GM19455 (cell line): ENCODE results near the gene TMEM187.
A peak's percentile ranks its signal among the peaks of the same experiment; 100 is the strongest.

Experiments used
- ATAC-seq: cut with Tn5 transposase; IDR thresholded peaks from one replicate; pipeline ENCODE4 v1.9.1; 2021; ENCODE audit not compliant: unreplicated experiment

Gene TMEM187

DNA sequence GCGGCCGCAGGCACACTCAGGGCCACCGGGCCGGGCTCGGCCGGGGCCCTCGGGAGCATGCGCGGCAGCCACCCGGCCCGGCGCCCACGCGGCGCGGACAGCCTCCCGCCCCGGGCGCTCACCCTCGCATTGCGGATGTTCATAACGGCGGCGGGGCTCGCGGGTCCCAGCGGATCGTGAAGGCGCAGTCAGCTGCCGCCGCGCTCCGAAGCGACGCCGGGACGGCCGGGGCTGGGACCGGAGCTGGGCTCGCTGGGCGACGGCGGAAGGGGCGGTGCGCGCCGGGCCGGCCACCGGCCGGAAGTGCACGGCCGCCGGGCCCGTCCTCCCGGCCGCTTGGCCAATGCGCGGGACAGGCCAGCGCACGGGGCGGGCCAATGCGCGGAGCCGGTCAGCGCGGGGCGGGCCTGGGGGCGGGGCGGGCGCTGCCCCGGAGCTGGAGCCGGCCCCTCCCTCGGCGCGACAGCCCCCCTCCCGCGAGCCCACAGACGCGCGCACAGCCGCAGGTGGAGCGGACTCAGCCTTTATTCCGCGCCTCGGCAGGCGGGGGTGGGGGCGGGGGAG is 37.7 kb upstream of the TMEM187 start, which contains the start of gene NAA10:
Gene NAA10 (minus strand): TSS at position 276 of the 564 bp plus-strand sequence. CDS start 133 bp downstream, at position 143.
- peak; percentile 68 for ATAC-seq

DNA sequence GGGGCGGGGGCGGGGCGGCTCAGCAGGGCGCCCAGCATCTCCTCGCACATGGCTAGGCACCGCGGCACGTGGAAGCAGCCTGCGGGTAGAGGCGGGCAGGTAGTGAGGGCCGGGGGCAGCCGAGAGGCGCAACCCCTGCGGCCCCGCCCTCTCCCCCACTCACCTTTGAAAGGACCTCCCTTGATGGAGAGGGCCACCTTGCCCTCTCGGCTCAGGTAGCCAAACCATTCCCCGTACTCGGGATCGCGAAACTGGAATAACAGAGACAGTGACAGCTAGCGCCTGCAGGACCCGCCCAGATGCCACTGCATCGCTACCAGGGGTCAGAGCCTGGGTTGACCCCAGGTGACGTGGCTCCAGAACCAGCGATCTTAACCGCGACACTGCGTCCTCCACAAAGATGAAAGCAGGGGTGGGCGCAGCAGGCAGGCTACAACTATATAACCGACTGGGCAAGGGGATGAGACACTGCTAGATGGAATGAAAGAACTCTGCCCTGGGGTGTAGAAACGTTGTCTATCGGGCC is 37.2 kb upstream of the TMEM187 start:
- ATAC-seq = peak; percentile 37

DNA sequence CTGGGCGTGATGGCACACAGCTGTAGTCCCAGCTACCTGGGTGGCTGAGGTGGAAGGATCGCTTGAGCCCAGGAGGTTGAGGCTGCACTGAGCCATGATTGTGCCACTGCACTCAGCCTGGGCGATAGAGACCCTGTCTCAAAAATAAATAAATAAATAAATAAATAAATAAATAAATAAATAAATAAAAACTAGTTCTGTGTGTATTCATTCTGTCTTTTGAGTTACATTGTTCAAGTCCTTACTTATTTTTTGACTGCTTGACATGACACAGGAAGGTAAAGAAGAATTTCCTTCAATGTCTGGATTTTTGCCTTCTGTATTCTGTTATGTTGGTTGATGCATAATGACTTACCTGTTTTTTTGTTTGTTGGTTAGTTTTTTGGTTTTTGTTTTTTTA is 35.5 kb upstream of the TMEM187 start:
- no peak for ATAC-seq

DNA sequence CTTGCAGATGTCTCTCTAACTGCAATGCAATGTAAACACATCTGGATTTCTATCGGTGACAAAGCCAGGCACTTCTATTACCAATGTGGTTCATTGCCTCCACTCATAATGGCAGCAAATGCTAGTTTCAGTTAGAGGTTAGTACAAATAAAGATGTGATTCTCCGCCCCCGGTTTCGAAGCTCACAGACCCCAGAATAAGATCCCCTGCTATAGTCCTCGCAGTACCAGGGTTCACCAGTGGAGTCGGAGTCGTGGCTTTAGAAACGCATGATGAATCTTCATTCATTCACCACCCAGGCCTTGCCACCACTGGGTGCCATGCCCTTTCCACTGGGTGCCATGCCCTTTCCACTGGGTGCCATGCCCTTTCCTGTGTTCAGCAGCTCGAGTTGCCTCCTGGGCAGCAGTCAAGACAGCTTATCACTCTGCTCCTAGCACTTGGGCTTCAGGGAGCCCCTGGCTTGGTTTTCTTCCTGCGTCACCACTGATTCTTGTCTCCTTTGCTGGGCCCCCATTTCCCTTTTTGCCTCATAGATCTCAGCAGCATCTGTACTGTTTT is 34.2 kb upstream of the TMEM187 start:
- ATAC-seq = no peak

DNA sequence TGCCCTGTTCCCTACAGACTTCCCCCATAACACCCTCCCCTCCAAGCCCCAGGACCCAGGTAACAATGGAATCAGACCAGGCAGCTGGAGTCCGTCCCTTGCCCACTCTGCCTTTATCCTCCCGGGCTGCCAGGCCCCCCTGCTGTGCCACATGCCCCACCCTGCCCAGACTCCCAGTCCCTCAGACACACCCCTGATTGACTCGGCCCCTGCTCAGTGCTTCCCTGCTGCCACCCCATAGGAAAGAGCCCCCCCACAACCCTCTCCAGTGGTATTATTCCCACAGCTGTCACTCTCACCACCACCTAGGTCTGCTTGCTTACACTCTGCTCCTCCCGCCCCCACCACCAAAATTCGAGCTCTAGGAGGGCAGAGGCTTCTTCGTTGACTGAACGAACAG is 33.0 kb upstream of the TMEM187 start:
- no peak for ATAC-seq

DNA sequence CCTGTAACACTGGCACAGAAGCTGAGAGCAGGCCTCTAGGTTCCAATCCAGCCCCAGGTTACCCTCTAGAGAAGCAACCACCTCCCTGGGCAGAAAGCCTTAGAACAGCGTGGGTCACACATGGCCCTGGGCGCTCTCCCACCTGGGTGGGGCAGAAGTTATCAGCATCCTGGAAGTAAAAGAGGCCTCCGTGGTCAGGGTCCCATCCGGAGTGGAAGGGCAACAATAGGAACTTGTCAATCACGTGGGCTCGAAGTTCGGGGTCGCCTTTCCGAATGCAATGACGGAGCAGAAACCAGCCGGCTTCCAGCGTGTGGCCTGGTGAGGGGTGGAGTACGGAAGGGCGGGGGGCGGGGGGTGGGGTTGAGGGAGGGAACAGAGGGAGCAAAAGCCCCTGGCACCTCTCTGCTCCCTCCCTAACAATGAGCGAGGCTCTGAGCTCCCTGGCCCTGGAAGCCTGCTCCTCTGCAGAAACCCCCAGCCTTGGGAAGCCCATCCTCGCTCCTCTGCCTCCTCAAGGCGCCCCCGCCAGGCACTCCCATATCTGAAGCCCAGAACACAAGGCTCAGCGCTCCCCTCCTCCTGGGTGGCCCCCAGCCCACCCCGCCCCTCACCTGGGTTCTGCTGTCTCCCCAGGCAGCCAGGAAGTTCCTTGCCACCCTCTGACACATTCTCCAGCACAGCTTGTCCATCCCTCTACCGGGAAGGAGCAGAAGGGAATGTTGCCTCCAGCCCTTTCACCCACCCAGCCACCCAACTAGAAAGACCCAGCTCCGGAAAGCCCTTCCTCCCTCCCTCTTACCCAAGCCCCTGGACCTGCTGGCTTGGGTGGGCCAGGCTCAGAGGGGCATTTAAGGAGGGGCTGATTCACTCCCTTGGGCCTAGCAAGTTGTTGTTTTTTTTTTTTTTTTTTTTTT is 31.0 kb upstream of the TMEM187 start:
- no peak for ATAC-seq

DNA sequence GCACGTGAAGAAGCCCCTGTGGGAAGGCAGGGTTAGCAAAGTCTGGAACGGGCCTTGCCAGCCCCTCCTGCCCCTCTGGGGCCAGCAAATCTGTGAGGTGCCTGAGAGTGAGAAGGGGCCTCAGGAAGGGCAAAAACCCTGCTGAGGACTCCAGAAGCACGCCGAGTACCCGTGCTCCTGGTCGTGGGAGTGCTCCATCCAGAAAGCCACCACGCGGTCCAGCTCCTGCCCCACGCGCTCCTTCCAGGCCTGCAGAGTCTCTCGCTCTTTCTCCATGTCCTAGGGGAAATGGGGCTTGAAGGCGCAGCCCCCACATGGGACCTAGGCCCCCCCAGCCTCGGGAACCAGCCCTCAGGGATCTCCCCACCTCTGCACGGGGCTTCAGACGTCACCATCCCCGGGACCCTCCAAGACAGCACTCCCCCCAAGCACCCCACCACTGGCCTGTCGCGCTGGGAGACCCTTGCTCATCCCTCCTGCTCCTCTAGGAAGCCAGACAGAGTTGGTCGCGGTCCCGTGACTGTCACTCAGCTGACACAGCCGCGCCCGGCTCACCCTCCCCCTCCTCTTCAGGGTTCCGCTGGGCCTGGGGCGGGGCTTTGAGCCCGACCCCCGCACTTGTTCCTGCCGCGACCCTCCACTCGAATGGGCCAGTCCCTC is 28.3 kb upstream of the TMEM187 start, which contains the start of gene RENBP:
Gene RENBP (minus strand): TSS at position 504 of the 660 bp plus-strand sequence. CDS start 33 bp downstream, at position 471.
- no peak for ATAC-seq

DNA sequence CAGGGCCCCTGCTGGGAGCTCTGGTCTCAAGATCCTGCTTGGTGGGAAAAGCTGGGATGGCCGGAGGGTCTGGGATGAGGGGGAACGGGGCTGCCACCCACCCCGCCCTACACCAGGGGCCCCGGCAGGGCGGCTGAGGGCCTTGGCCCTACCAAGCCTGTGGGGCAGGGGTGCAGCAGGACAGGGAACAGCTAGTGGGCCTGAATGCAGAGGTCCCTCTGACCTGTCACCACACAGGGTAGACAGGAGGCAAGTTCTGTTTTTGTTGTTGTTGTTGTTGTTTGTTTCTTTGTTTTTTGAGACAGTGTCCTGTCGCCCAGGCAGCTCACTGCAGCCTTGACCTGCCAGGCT is 27.8 kb upstream of the TMEM187 start:
- ATAC-seq = no peak

DNA sequence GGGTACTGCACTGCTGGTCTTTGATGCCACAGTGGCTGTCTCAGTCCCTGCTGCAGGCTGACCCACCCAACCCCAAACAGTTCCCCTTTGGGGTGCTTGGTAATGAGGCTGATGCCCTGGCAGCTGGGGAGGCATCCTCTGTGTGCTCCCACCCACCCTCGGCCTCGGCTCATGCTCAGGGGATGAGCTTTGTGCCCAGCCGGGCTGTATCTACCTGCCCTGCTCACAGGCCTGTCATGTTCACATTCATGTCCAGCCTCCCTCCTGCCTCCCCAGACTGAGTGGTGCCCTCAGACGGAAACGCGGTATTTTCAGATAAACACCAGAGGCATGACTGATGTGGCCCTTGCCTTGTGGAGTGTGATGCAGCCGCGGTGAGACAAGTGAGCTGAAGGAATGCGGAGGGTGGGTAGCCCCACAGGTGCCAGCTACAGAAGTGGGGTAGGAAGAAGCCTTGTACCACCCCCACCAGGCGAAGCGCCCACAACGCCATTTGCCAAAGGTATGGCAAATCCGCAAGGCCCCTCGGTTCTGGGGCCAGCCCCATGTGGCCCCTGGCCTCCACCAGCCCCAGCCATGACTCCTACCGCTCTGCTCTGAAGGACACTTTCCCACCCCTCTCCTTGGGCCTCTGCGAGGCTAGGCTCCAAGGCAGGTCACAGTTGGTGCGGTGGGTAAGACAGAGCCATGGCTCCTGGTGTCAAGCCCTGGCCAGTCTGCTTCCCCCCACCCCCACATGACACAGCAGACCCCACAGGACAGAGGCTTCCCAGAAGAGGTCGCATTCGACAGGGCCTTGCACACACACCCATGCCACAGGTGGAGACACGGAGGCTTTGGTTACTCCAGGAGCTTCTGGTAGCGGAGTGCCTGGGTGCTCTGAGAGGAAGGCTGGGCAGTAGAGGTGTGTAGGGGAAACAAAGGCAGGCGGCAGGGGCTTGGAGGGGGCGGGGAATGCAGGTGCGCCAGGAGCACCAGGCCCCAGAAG is 26.3 kb upstream of the TMEM187 start:
- ATAC-seq = no peak

DNA sequence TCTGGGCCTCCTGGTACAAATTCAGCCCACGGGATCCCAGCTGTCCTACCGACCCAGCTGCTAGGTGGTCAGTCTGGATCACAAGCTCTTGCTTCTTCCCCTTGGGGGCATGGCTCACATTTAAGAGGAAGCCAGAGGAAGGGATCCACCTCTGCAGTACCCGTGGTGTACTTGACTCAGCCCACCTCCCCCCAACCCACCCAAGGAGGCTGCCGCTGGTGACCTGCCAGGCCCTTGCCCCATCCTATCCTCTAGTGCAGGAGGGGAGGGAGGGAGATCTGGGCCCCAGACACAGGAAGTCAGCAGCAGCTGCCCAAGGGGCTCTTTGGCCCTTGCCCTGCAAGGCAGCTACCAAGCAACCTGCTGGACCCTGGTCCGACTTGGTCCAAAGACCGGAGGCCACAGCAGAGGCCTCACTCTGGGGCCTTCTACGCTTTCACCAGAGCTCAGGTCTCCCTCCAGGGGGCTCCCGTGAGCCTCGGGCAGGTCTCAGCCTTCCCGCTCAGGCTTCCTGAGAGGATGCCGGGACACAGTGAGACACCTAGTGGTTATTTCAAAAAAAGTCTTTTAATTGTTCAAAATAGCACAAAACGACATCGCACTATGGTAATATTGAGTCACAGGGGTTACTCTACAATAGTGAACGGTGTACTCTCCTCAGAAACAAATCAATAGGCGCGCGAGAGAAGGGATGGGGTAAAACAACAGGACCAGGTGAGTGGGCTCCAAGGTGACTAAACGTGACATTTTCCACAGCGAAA is 25.4 kb upstream of the TMEM187 start:
- ATAC-seq = no peak

DNA sequence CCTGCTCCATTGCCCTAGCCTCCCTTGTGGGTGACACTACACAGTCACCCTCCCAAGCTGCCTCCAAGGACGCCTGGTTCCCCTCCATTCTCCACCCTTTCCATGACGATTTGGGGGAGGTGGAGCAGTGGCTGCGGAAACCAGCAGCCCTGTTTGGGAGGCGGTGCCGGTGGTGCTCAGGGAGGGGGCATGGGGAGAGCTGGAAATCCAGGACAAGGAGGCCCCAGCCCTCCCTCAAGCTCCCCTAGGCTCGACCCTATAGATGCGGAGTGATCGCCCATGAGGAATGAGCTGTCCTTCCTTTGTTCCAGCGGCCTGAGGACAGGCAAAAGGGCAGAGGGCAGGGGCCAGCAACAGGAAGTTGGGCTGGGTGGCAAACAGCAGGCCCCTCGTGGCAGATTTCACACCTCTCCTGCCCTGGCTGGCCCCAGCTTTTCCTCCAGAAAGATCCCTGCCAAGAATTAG is 24.5 kb upstream of the TMEM187 start:
- no peak for ATAC-seq

DNA sequence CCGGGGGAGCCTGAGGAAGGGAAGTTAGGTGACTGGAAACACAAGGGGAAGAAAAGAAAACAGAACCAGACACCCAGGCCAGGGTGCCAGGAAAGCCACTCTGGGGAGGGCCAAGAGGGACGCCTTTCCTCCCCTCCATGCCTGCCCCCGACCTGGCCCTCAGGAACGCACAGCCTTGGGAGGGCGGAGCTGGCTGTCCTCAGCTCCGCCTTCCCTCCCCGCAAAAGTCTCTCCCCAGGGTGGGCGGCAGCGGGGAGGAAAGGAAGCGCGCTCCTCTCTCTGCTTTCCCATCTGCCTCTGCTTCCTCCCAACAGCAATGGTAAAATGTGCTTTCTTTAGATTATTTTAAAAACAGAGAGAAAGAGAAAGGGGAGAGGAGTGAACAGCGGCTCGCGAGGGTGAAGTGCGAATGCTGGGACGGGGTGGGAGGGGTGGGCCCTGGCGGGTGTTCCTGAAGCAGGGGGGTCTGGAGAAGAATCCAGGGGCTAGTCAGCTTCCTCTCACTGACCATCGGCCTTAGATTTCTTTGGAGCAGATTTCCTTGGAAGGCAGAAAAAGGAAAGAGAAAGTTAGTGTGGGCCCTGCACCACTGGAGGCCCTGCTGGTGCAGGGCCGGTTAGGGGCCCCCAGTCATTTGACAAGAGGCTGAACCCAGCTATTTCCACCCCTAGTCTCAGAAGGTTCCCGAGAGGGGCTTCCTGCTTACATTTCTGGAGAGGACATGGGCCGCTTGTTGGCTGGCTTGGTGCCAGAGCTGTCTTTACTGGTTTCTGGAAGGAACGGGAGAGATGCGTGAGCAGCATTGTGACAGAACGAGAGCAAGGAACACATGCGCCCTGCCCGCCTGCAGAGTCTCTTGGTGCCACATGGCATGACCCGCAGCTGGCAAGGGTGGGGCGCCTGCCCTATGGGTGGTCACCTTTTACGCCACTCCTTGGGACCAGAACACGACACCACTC is 23.4 kb upstream of the TMEM187 start:
- no peak for ATAC-seq

DNA sequence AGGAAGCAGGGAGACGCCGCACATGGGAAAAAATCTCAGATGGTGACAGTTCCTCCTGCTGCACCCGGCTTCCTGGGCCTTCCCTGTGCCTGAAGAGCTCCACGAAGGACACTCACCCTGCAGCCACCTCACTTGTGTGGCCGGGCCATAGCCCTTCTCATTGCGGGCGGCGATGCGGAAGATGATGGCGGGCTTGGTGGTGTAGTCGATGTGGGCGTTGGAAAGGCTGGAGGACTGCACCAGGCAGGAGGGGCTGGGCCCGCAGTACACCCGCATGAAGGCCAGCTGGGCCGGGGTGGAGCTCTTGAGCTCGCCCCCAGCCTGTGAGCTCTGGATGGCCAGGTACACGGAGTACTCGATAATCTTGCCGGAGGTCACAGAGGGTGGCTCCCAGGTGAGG is 22.4 kb upstream of the TMEM187 start:
- ATAC-seq = no peak

DNA sequence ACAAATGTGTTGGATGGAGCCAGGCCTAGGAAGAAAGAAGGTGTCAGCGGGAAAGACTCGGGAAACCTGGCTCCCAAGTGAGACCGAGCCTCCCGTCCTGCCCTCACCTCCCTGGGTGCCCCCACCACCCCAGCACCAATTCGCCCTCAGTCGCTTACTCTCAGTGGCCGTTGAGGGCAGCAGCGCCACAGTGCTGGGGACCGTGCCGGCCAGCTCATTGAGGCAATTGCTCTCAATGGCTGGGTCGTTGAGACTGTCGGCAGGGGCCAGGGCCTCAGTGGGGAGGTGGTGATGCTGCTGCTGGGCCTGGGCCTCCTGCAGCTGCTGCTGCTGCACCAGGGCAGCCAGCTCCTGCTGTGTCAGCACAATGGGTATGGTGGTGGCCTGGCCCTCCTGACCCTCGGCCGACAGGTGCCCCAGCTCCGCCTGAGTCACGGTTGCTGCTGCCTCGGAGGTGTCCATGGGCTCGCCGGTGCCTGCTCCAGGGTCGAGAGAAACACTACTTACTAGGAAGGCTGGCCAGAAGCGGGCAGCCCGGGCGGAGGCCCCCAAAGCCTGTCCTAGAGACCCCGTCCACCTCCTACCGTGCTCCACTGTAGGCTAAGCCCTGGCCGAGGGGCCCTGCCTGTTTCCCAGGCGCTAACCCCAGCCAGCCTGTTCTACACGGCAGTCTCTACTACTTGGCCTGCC is 20.7 kb upstream of the TMEM187 start:
- ATAC-seq = no peak

DNA sequence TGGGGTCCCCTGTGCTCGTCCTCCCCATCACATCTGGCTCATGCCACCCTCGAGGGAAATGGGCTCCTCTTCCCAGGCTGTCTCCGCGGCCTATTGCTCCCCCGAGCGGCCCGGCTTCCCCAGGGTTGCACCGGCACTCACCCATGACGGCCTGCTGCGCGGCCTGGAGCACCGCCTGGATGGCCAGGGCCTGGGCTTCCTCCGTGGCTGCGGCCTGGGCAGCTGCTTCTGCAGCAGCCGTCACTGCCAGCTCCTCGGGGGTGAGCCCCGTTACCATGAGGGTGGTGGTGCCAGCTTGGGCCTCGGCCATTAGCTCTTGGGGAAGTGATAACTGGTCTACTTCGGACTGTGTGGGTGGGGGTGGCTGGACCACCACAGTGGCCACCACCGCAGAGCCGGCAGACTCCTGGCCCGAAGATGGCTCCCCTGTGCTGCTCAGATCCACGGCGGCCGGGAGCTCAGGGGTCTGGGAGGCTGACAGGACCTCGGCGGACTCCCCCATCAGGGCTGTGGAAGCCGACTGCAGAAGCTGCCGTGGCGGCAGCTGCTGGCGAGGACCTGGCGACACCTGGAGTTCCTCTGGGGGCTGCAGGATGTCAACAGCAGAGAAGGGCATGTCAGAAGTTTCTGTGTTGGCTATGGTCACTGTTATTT is 20.1 kb upstream of the TMEM187 start:
- ATAC-seq = no peak

DNA sequence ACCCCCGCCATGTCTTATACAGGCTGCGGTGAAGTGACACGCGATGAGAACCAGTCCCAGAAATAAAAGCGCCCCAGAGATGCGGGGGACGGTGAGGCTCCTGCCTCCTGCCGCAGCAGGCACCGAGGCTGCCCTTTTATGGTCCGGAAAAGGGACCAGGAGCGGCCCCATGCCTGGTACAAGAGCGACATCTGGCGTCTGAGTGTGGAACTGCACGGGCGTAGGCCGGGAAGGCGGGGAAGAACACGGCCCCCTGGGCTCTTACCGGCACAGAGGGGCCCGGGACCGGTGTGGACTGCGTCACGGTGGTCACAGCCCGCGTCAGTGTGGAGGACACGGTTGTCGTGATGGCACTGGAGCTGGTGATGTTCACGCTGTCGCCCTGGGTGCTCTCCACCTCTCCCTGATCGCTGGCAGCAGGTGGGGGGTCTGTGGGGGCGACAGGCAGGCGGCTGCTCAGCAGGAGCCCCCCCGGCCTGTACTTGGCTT is 19.2 kb upstream of the TMEM187 start:
- no peak for ATAC-seq
